ENCODE data around the gene MTUS2.

DNA sequence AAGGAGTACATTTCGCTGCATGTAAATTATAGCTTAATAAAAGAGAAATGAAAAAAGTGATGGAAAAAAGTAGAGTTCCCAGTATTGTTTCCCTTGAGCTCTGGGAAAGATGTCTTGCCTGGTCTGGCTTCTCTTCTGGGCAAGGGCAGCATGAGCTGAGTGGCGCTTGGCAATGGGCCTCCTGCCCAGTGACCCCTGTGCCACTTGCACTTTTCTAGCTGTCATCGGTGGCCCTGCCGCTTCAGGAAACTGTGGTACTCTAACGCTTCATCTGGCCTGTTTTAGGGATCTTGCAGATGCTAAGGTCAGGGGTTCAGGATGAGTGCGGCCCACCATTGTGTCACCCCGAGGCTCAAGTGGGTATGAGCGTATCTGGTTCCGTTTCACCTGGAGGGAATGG is 161.4 kb downstream of the MTUS2 start:
- TF ChIP-seq, protein P1, sequence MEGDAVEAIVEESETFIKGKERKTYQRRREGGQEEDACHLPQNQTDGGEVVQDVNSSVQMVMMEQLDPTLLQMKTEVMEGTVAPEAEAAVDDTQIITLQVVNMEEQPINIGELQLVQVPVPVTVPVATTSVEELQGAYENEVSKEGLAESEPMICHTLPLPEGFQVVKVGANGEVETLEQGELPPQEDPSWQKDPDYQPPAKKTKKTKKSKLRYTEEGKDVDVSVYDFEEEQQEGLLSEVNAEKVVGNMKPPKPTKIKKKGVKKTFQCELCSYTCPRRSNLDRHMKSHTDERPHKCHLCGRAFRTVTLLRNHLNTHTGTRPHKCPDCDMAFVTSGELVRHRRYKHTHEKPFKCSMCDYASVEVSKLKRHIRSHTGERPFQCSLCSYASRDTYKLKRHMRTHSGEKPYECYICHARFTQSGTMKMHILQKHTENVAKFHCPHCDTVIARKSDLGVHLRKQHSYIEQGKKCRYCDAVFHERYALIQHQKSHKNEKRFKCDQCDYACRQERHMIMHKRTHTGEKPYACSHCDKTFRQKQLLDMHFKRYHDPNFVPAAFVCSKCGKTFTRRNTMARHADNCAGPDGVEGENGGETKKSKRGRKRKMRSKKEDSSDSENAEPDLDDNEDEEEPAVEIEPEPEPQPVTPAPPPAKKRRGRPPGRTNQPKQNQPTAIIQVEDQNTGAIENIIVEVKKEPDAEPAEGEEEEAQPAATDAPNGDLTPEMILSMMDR (conservative IDR thresholded peaks at IDR 0.05 in 1 of 2, IDR thresholded peaks at IDR 0.05 in 1 of 2; ENCODE audit: low read depth in 1 of 2, low read length in 2 of 2), result no peak
- TF ChIP-seq EZH2 (IDR thresholded peaks at IDR 0.05; ENCODE audit: low read length, missing control alignments), result no peak
